Measurements from ENCODE around the gene SNTG2.
"Not testable (repeated sequence)": the region's sequence is repeated elsewhere in the genome, so short reads cannot be mapped to it uniquely, and the experiment has no call there.

SNTG2 gene

DNA sequence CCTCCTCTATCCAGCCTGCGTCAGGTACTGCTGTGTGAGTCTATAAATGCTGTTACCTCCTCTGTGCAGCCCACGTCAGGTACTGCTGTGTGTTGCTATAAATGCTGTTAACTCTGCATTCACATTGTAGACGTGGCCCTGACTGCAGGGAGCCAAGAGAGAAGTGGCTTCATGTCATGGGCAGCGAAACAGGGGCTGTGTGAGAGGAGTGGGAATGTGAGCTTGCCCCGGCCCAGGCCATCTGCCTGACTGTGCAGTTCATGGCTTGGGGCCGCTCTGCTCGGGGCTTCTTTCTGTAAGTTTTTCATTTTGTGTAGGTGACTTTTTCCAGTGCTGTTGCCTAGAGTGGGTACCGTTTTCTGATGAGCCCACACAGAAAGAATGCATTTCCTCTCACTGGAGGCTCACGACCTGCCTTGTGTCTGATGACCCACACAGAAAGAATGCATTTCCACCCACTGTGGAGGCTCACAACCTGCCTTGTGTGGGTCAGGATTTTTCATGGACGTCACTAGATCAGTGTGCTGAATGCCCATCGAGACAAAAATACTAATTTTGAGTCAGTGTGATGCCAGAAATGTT is 104.5 kb downstream of the SNTG2 start:
- no peak for DNase-seq

DNA sequence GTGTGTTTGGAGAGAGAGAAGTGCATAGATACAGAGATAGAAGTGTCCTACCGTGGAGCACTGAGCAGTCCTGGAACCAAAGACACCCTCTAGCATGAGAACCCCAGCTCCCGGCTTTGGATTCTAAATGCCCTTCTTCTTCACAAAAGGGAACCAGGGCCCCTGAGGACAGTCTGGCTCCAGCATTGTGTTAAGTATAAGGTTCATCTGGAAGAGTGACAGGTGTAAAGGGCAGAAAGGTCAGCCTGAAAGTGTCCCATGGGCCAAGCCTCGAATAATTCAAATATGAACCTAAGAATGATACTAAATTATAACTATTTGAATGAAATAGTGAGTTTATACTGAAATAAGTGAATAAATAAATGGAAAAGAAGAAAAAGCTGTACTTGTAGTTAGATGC is 109.7 kb downstream of the SNTG2 start:
- DNase-seq: no peak

DNA sequence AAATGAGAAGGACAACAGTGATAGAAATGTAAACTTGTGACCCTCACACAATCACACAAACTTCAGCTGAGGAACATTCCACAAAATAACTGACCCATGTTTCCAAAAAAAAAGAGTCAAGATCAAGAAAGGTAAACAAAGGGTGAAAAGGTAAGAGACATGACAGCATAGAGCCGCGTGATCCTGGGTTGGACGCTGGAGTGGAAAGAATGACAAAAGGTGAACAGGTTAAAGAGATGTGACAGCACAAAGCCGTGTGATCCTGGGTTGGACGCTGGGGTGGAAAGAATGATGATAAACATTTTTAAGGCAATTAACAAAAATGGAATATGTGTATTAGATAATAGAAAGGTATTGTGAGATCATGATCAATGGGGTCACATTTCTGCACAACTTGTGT is 110.3 kb downstream of the SNTG2 start:
- no peak for DNase-seq

DNA sequence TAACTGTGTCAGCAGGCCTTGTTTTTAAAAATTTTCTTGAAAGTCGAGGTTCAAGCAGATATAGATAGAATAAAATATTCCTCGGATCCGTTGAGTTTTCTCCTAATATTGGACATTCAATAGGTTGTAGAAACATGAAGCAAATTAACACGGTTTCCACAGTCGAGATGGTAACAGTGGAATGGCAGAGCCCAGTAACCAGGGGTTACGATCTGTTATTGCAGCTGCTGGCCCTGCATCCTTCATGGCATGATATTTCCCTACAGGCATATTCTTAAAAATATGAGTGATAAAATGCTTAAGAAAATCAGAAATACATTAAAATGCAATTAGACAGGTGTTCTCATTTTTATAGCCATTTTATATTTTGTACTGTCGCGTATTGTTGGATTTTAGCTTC is 117.6 kb downstream of the SNTG2 start:
- no peak for DNase-seq

DNA sequence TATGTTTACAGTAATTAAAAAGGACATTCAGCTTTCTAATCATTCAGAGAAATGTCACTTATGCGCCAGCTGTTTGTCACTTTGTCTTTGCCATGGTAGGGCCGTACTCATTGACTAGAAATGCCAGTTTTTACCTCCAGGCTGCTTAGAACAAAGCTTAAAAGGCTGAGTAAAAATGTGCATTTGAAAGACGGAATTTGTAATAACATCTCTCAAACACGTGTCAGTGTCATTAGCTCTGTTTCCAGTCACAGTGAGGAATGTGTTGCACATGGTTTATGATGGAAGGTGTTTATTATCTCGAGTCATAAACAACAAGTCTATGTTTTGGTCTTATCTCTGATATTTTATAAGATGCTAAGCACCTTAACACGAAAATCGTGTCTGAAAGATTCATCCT is 118.2 kb downstream of the SNTG2 start:
- no peak for DNase-seq

DNA sequence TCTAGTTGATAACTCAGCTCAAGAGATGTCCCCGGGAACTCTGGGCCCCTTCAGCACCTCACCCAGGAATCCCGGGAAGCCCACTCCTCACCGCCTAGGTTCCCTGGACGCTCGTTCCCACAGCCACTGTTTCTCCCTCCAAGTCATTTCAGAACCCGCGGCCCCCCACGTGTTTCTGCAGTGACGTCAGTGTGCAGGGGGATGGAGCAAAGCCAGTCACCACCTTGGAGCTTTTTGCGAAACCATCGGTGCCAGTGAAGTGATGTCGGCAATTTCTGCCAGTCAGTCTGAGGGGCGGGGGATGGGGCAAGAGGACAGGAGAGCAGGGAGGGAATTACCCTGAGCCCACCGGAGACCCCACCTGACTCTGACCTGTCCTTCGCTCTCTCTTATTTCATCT is 119.2 kb downstream of the SNTG2 start:
- DNase-seq: no peak

DNA sequence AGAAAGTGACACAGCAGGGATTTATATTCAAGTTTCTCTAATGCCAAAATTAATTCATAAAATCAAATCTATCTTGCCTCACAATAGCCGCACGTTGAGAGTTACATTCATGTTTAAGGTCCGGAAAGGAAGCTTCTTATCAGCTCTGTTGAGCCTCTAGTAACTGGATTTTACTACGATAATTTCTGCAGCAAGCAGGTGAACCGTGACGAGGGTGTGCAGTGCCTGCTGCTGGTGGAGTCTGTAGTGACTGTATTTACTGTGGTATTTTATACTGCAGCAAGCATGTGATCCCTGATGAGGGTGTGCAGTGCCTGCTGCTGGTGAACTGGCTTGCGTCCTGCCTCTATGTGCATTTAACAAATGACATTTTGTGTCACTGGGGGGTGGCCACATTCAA is 120.0 kb downstream of the SNTG2 start:
- DNase-seq: no peak

DNA sequence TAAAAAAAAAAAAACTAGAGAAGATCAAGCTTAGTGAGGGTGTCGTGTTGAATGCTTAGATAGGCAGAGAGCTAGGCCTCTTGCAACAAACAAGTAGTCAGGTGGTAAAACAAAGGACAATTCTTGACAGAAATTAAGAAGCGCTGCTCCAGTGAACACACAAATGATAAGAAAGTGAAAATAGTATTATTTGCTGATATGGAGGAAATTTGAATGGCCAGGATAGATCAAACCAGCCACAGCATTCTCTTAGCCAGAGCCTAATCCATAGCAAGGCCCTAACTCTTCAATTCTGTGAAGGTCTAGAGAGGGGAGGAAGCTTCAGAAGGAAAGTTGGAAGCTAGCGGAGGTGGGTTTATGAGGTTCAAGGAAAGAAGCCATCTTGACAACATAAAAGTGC is 121.0 kb downstream of the SNTG2 start:
- no peak for DNase-seq

DNA sequence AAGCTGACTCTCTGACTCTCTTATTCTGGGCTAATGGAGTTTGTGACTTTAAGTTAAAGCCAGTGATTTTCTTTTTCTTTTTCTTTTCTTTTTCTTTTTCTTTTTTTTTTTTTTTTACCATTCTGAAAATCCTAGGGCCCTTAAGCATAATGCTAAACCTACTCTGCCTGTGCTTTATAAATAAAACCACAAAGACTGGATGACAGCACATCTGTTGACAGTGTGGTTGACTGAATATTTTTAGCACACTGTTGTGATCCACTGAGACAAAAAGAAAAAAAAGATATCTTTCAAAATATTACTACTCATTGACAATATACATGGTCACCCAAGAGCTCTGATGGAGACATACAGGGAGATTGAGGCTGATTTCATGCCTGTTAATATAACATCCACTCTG is 121.6 kb downstream of the SNTG2 start:
- no peak for DNase-seq

DNA sequence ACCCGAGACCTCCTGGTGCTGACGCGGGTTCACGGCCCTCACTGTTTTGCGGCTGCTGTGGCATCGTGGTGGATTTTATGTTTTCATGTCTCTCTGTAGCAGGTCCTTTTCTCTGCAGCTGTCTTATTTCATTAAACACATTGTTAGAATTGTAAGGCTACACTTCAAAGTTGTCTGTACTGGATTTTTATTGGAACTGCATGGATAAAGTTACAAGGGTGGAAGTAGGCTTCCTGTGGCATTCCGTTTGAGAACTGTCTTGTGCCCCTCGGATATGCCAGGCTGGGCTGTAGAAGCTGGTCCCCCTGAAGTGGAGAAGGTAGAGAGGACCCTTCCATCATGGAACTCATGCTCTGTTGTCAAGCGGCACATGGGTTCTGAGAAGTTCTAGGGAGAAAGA is 127.3 kb downstream of the SNTG2 start:
- DNase-seq: no peak

DNA sequence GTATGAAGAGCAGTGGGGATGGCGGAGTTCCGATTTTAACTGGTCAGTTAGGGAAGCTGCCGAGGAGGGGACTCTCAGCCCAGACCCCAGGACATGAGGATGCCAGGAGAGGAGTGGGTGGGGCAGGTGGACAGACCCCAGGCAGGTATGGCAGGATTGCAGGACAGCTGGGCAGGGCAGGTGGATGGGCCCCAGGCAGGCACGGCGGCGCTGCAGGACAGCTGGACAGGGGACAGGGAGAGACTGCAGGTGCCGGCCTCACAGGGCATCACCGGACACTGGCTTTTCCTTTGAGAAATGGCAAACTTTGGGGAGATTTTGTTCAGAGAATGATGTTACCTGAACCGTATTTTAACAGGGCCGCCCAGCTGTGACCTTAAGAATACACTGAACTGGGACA is 127.7 kb downstream of the SNTG2 start:
- no peak for DNase-seq

DNA sequence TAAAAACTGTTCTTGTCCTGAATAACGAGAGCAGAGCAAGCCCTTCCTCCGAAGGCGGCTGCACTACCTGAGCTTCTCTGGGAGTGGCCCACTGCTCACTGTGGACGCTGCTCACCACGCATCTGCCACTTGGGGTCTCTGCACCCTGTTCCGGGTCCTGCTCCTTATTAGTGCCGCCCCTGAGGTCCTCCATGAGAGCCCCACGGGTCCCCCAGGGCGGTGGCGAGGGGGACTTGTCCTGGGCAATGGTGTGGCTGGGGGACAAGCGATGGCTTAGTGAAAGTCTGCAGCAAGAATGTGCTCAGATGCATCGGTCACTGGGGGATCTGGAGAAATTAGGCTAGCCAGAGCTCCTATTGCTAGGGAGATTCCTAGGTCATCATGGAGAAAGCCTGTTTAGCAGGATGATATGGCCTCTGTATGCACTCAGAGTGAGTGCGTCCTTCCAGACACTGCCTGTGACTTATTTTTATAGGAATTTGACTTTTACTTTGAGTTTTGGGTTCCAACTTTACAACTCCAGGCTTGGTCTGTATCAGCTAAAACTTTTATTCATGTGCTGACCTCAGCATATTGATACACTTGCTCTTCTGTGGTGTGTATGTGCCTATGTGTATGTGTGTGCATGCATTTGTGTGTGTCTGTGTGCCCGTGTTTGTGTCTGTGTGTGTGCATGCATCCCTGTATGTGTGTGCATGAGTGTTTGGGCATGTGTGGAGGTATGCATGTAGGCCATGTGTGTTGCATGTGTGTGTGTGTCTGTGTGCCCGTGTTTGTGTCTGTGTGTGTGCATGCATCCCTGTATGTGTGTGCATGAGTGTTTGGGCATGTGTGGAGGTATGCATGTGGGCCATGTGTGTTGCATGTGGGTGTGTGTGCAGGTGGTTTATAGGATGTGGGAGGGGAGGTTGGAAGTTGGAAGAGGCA is 129.5 kb downstream of the SNTG2 start:
- DNase-seq: no peak

DNA sequence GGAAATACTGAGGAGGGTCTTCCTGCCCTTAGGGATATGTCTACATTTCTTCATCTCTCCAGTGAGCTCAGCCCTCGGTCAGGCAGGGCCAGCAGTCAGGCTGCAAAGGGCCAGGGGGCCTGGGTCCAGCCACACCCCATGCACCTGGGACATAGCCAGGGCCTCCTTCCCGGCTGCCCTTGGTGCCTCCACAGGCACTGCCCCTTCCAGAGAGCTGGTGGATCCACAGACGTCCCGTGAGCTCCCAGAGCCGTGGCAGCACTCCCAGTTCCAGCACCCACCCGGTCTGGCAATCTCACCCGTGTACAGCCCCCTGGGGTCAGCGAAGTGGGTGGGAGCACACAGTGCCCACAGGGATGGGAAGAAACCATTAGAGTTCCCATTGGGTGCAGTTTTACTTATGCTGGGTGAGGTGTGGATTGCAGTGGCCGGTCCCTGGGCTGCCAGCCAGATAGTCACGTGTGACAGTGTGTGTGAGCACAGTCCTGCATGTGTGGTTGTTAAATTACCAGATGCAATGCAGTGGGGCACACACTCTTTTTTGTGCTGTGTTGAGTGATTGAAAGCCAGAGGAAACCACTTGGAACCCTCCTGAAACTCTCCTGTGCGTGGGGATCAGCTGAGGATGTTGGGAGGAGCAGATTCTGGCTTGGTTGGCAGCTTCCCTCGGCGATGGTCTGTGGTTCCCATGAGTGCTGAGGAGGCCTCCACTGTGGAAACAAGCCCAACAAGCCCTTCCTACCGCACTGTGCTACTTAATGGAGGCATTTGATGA is 131.0 kb downstream of the SNTG2 start:
- DNase-seq: no peak

DNA sequence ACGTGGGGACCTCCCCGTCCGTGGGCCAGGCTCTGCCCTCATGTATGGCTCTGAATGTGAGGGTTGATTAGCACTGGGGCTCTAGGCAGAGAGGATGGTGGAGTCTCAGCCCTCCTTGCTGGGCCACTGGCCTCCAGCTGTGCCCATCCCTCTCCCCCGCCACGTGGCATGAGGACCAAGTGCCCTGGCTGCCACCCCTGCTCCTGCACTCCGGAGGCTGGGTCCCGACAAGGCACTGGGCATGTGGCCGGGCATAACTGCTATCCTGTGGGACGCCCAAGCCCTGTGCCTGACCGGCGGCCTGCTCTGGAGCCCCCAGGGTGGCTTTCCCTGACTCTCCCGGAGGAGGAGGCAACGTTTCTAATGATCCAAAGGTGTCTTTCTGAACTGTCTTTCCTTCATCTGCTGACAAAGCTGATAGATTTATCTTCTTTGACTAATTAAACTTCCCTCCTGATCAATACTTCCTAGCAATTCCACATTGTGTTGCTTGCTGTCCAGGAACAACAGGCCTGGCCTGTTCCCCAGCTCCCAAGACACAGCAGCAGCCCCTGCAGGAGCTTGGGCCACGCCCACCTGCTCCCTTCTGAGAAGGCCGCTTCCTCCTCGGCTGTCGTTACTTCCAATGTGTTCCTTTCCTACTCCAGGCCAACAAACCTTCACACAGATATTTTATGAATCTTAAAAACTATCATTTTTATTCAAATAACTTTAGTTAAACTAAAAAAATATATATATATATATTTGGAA is 132.0 kb downstream of the SNTG2 start:
- no peak for DNase-seq

DNA sequence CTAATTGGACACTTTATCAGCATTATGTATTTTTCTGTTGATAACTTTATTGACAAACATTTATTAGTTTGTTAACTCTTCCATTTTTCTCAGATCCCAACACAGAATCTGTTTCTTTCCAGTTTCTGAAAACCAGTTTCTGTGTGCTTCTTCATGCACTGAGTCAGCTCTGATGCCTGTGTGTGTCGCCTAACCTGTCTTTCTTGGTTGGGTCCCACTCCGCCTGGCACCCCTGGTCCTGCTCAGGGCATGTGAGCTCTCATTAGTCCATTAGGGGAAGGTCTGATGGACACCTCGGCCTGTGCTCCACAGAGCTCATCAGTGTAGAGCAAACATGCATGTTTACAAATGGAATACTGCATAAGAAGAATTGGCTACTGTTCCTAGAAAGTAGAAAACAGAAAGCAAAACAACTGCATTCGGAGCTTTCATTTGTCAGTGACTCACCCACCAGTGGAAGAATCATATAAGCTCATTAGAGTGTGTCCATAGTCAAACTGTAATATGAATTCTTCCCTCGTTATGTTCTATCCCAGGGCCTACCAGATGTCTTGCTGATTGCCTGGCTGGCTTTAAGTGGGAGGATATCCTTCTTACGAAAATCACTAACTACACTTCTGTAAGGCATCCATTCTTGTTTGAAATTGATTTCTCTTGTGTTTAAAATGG is 137.7 kb downstream of the SNTG2 start:
- no peak for DNase-seq

DNA sequence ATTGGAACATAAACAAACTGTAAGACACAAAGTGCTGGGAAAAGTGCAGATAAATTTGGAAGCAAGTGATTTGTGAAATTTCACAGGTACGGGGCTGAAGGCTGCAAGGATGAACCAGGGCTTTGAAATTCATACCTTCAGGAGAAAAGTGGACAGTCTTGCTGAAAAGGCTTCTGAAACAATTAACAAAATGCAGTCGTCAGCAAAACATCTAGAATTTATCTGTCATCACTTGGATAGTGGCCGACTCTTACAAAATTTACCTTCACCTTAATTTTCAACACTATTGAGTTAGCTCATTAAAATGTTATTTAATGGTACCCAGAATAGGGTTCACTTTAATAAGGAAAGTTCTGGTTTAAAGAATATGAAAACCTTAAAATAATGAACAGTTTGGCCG is 138.3 kb downstream of the SNTG2 start:
- no peak for DNase-seq

DNA sequence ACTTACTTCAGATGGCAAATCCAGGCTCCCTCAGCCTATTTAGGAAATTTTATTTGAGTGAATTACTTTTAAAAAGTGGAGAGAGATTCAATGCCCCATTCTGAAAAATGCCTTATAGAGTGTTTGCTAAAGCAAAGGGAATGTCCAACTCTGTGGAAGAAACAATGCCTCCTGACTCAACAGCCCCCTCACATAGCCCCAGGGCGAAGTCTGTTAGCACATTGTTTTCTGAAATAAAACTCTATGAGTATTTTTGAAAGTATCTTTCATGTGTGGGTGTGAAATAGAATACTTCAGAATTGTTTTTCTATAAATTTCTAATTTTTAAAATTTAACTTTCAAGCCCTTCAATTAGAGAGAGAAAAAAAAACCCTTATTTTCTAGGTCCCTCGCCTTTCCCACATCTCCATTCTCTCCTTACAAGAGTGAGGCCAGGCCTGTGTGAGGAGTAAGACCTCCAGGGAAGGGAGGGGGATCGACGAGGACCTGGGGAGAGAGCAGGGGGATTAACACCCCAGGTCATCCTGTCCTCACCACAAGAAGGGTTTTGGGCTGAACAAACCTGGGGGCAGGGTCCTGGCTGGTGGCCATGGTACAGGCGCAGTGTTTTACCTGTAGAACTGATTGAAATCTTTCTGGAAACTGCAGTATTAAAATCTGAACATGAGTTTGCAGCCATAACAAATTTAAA is 141.4 kb downstream of the SNTG2 start:
- no peak for DNase-seq

DNA sequence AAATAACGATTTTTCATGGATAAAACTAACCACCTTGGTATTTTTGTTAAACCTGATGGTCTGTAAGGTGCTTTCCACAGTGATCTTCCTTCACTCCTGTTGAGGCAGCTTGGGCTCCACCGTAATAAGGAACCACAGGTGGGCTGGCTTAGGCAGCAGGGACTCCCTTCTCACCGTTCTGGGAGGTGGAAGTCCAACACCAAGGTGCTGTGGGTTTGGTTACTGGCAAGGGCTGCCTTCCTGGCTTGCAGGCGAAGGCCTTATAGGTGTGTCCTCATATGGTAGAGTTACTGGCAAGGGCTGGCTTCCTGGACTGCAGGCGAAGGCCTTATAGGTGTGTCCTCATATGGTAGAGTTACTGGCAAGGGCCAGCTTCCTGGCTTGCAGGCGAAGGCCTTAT is 143.0 kb downstream of the SNTG2 start:
- not testable (repeated sequence) for DNase-seq

DNA sequence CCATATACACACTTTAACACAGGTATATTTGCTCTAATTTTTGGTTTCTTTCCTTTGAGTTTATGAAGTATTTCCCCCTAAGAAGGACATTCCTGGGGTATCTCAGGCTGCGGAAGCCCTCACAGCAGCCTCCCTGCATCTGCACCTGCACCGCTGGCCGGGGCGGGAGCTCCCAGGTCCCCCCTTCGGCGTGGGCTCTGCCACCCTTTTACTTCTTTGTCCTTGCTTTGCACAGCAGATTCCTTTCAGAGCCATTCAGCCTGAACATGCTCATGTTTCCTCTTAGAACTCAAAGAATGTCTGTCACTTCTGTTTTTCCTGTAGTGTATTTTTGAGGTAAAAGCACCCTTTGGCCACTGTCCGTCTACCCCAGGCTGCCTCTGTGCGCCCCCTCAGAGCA is 146.5 kb downstream of the SNTG2 start:
- DNase-seq: no peak

DNA sequence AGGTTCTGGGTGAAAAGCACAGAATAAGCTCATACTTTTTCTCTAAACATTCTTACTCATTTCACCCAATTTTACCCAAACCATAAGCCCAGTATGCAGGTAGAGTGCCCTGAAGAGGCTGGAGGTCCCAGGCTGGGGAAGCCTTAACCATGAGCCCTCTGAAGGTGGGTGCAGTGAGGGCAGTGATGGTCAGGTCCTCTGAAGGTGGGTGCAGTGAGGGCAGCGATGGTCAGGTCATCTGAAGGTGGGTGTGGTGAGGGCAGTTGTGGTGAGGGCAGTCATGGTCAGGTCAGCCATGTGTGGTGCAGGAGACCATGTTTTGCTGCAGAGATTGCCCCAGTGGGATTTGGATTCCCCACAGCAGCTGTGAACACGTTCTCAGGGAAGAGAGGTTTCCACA is 148.8 kb downstream of the SNTG2 start:
- no peak for DNase-seq

DNA sequence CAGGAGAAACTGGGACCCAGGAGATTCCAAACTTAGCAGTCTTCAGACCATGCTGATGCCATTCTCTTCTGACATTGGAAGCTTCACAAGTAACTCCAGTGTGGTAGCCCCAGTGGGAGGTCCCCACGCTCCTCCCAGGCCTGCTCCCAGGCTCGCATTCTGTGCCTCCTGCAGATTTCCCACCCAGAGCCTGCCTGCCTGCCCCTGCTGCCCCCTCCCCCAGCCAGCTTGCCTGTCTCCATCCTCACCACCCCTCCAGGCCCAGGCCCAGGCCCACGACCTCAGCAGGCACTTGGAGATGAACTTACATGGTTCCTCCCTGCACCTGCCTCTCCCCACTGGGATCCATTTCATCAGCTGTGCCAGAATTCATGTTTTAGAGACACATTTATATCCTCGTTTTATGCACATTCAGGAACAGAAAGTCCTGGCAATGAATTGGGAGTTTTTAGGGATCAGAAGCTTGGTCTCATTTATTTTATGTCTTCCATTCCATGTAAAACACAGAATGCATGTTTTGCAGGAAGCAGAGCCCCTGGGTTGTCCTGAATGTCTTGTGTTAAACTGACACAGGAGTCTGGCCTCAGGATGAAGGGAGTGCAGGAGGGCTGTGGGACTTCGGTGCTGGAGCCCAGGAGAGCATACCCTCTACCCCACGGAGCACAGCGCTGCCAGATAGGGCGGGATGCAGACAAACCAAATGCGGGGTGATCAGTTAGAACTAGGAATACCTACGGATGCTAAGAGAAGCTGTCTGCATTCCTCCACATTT is 150.5 kb downstream of the SNTG2 start:
- no peak for DNase-seq

Measured in activated CD4-positive, alpha-beta T cell treated with anti-CD3 and anti-CD28 coated beads for 48 hours (primary cell).